HepG2 (cell line): ENCODE measurements around the gene OTUB2. TPM values are rescaled to one million over a fixed set of nuclear protein-coding genes. Genes with fewer than 3 reads are reported as not detected.

ENCODE experiments used
- AKAP8 ChIP-seq: sonication (generic); formaldehyde crosslinking; IDR thresholded peaks from 2 replicates; pipeline ENCODE4 v1.5.1; 2020; ENCODE audit warnings: mild to moderate bottlenecking, missing genetic modification reagents
- ARNT2 ChIP-seq: sonication (generic); formaldehyde crosslinking; IDR thresholded peaks from 2 replicates; pipeline ENCODE4 v1.8.0; 2022; ENCODE audit warnings: mild to moderate bottlenecking, low read depth, missing genetic modification reagents, moderate library complexity
- BHLHE40 ChIP-seq: IDR thresholded peaks from 2 replicates; pipeline ENCODE4 v1.6.1; 2011; ENCODE audit warnings: low read length, improper control_type of control experiment
- CHCHD3 ChIP-seq: sonication (generic); formaldehyde crosslinking; IDR thresholded peaks from 2 replicates; pipeline ENCODE4 v1.8.0; 2022; ENCODE audit warnings: mild to moderate bottlenecking, missing genetic modification reagents, moderate library complexity
- DR1 ChIP-seq: sonication (generic); formaldehyde crosslinking; IDR thresholded peaks from 2 replicates; pipeline ENCODE4 v1.8.0; 2021; ENCODE audit warnings: mild to moderate bottlenecking, missing genetic modification reagents, inconsistent platforms
- GATAD1 ChIP-seq: IDR thresholded peaks from 2 replicates; pipeline ENCODE4 v1.6.1; 2016; ENCODE audit warnings: missing genetic modification reagents, missing compliant biosample characterization
- KLF16 ChIP-seq, 2 experiments: sonication (generic) in 1 of 2; formaldehyde crosslinking in 1 of 2; IDR thresholded peaks; 2 replicates each; pipeline versions ENCODE4 v1.6.1 to v1.8.0; 2016 to 2023; ENCODE audit warnings: missing genetic modification reagents in 2 of 2, missing compliant biosample characterization in 1 of 2
- MTF1 ChIP-seq: sonication (generic); formaldehyde crosslinking; IDR thresholded peaks from 2 replicates; pipeline ENCODE4 v1.5.0; 2020; ENCODE audit warnings: missing genetic modification reagents
- NONO ChIP-seq, 2 experiments: fragments of 450-650 bp in 1 of 2; sonication (generic) in 1 of 2; formaldehyde crosslinking in 1 of 2; IDR thresholded peaks in 1 of 2; conservative IDR thresholded peaks in 1 of 2; 2 replicates each; pipeline versions ENCODE4 v1.6.1 to v1.8.0; 2017 to 2022; ENCODE audit warnings: mild to moderate bottlenecking in 1 of 2, missing genetic modification reagents in 1 of 2, moderate library complexity in 1 of 2
- SIX1 ChIP-seq: sonication (generic); formaldehyde crosslinking; IDR thresholded peaks from 2 replicates; pipeline ENCODE4 v1.4.0; 2020; ENCODE audit warnings: missing genetic modification reagents, borderline replicate concordance
- TBP ChIP-seq: sonication (generic); formaldehyde crosslinking; IDR thresholded peaks from 2 replicates; pipeline ENCODE4 v1.5.0; 2020; ENCODE audit warnings: missing genetic modification reagents
- TSC22D2 ChIP-seq: sonication (generic); formaldehyde crosslinking; IDR thresholded peaks from 2 replicates; pipeline ENCODE4 v1.5.1; 2020; ENCODE audit warnings: missing genetic modification reagents, mild to moderate bottlenecking, borderline replicate concordance
- ZNF263 ChIP-seq: sonication (generic); formaldehyde crosslinking; IDR thresholded peaks from 2 replicates; pipeline ENCODE4 v1.4.0; 2020; ENCODE audit warnings: missing genetic modification reagents
- ZNF83 ChIP-seq: sonication (generic); formaldehyde crosslinking; IDR thresholded peaks from 2 replicates; pipeline ENCODE4 v1.4.0; 2020; ENCODE audit warnings: missing genetic modification reagents, mild to moderate bottlenecking, borderline replicate concordance
- ZSCAN30 ChIP-seq: sonication (generic); formaldehyde crosslinking; IDR thresholded peaks from 2 replicates; pipeline ENCODE4 v1.5.0; 2020; ENCODE audit warnings: mild to moderate bottlenecking, missing genetic modification reagents
- ZZZ3 ChIP-seq: sonication (generic); formaldehyde crosslinking; IDR thresholded peaks from 2 replicates; pipeline ENCODE4 v1.4.0; 2020; ENCODE audit warnings: missing genetic modification reagents, mild to moderate bottlenecking, borderline replicate concordance
- polyA plus RNA-seq, 8 experiments: library from polyadenylated mRNA; depleted of rRNA in 3 of 8; stranded (reverse) in 7 of 8; unstranded in 1 of 8; fragments of >200 nt; fragmentation: Illumina TruSeq in 4 of 8; extraction: Trizol in 4 of 8; gene quantifications; 2 replicates each; pipeline versions ENCODE4 v1.2.1 to v1.2.3, GENCODE V29; 2011 to 2016; ENCODE audit warnings: low read depth in 4 of 8, missing spikeins in 1 of 8, mixed read lengths in 1 of 8; ENCODE audit not compliant: insufficient read depth in 1 of 8
- total RNA-seq, 5 experiments: library from RNA; depleted of rRNA; stranded (reverse); fragments of >200 nt; fragmentation: Illumina TruSeq; extraction: Trizol; gene quantifications; 2 replicates each; pipeline ENCODE4 v1.2.3, GENCODE V29; 2016; ENCODE audit warnings: low read depth in 1 of 5
- TF ChIP-seq, protein P1 (sequence below): sonication (generic); formaldehyde crosslinking; IDR thresholded peaks from 2 replicates; pipeline ENCODE4 v1.4.0; 2020; ENCODE audit warnings: missing genetic modification reagents, mild to moderate bottlenecking, borderline replicate concordance
- TF ChIP-seq, protein P2 (sequence below): sonication (generic); formaldehyde crosslinking; IDR thresholded peaks from 2 replicates; pipeline ENCODE4 v1.5.1; 2020; ENCODE audit warnings: mild to moderate bottlenecking, missing genetic modification reagents, moderate library complexity
- TF ChIP-seq, protein P3 (sequence below): sonication (generic); formaldehyde crosslinking; IDR thresholded peaks from 2 replicates; pipeline ENCODE4 v1.4.0; 2020; ENCODE audit warnings: missing genetic modification reagents
- TF ChIP-seq, protein P4 (sequence below): IDR thresholded peaks from 2 replicates; pipeline ENCODE4 v1.4.0; 2020; ENCODE audit warnings: mild to moderate bottlenecking, missing genetic modification reagents

The OTUB2 gene
- total and polyA plus RNA-seq, 2 of the 13 experiments (the other 11 are each of a cell fraction or from before 2014, with no cell fraction given), result 2.2 to 2.4 TPM

DNA sequence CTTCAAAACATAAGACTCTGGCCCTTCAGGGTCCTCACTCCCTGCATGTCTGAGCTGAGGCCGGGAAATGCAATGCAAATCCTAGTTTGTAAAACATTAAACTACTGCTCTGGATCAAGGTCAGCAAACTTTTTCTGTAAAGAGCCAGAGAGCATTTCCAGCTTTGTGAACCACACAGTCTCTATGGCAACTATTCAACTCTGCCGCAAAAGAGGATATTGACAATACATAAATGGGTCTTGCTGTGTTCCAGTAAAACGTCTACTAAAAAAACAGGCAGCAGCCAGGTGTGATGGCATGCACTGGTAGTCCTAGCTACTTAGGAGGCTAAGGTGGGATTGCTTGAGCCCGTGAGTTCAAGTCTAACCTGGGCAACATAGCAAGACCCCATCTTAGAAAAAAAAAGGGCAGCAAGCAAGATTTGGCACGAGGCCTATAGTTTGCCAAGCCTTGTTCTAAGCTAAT lies 32.6 kb downstream of the OTUB2 start (continued):
- TF ChIP-seq, protein P1, sequence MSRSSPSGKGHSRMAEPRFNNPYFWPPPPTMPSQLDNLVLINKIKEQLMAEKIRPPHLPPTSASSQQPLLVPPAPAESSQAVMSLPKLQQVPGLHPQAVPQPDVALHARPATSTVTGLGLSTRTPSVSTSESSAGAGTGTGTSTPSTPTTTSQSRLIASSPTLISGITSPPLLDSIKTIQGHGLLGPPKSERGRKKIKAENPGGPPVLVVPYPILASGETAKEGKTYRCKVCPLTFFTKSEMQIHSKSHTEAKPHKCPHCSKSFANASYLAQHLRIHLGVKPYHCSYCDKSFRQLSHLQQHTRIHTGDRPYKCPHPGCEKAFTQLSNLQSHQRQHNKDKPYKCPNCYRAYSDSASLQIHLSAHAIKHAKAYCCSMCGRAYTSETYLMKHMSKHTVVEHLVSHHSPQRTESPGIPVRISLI, result peak; percentile 89
- TF ChIP-seq KLF16 (CRISPR knock-in tag; IDR thresholded peaks at IDR 0.05), result no peak; a peak in 1 of 4 replicates
- TF ChIP-seq ZZZ3 (CRISPR knock-in tag), result no peak
- TF ChIP-seq SIX1, result no peak
- TF ChIP-seq NONO (IDR thresholded peaks at IDR 0.05), result no peak
- TF ChIP-seq NONO (CRISPR knock-in tag; conservative IDR thresholded peaks at IDR 0.05), result no peak
- TF ChIP-seq TBP, result no peak
- TF ChIP-seq DR1 (CRISPR knock-in tag), result no peak
- no peak for TF ChIP-seq TSC22D2 (CRISPR knock-in tag)
- TF ChIP-seq, protein P2, sequence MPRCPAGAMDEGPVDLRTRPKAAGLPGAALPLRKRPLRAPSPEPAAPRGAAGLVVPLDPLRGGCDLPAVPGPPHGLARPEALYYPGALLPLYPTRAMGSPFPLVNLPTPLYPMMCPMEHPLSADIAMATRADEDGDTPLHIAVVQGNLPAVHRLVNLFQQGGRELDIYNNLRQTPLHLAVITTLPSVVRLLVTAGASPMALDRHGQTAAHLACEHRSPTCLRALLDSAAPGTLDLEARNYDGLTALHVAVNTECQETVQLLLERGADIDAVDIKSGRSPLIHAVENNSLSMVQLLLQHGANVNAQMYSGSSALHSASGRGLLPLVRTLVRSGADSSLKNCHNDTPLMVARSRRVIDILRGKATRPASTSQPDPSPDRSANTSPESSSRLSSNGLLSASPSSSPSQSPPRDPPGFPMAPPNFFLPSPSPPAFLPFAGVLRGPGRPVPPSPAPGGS (CRISPR knock-in tag), result no peak
- no peak for TF ChIP-seq MTF1 (CRISPR knock-in tag)
- no peak for TF ChIP-seq AKAP8 (CRISPR knock-in tag)
- TF ChIP-seq ZNF263 (CRISPR knock-in tag), result no peak
- TF ChIP-seq ZNF83 (CRISPR knock-in tag), result no peak
- 0 out of 2 replicates have a peak, but pooled peaks have one; percentile 20 for TF ChIP-seq GATAD1 (CRISPR knock-in tag)
- TF ChIP-seq BHLHE40, result no peak
- TF ChIP-seq, protein P3, sequence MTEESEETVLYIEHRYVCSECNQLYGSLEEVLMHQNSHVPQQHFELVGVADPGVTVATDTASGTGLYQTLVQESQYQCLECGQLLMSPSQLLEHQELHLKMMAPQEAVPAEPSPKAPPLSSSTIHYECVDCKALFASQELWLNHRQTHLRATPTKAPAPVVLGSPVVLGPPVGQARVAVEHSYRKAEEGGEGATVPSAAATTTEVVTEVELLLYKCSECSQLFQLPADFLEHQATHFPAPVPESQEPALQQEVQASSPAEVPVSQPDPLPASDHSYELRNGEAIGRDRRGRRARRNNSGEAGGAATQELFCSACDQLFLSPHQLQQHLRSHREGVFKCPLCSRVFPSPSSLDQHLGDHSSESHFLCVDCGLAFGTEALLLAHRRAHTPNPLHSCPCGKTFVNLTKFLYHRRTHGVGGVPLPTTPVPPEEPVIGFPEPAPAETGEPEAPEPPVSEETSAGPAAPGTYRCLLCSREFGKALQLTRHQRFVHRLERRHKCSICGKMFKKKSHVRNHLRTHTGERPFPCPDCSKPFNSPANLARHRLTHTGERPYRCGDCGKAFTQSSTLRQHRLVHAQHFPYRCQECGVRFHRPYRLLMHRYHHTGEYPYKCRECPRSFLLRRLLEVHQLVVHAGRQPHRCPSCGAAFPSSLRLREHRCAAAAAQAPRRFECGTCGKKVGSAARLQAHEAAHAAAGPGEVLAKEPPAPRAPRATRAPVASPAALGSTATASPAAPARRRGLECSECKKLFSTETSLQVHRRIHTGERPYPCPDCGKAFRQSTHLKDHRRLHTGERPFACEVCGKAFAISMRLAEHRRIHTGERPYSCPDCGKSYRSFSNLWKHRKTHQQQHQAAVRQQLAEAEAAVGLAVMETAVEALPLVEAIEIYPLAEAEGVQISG (CRISPR knock-in tag), result no peak
- TF ChIP-seq ARNT2 (CRISPR knock-in tag), result no peak
- no peak for TF ChIP-seq ZSCAN30 (CRISPR knock-in tag)
- TF ChIP-seq, protein P4, sequence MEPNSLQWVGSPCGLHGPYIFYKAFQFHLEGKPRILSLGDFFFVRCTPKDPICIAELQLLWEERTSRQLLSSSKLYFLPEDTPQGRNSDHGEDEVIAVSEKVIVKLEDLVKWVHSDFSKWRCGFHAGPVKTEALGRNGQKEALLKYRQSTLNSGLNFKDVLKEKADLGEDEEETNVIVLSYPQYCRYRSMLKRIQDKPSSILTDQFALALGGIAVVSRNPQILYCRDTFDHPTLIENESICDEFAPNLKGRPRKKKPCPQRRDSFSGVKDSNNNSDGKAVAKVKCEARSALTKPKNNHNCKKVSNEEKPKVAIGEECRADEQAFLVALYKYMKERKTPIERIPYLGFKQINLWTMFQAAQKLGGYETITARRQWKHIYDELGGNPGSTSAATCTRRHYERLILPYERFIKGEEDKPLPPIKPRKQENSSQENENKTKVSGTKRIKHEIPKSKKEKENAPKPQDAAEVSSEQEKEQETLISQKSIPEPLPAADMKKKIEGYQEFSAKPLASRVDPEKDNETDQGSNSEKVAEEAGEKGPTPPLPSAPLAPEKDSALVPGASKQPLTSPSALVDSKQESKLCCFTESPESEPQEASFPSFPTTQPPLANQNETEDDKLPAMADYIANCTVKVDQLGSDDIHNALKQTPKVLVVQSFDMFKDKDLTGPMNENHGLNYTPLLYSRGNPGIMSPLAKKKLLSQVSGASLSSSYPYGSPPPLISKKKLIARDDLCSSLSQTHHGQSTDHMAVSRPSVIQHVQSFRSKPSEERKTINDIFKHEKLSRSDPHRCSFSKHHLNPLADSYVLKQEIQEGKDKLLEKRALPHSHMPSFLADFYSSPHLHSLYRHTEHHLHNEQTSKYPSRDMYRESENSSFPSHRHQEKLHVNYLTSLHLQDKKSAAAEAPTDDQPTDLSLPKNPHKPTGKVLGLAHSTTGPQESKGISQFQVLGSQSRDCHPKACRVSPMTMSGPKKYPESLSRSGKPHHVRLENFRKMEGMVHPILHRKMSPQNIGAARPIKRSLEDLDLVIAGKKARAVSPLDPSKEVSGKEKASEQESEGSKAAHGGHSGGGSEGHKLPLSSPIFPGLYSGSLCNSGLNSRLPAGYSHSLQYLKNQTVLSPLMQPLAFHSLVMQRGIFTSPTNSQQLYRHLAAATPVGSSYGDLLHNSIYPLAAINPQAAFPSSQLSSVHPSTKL (CRISPR knock-in tag), result peak; percentile 71
- no peak for TF ChIP-seq CHCHD3 (CRISPR knock-in tag)
